GM12891 (cell line): ENCODE results near the gene MED12L.

ENCODE experiments used
- POLR2A ChIP-seq: IDR thresholded peaks from 2 replicates; pipeline ENCODE4 v1.6.1; 2011; ENCODE audit warnings: low read depth, low read length, control low read depth
- POLR2AphosphoS5 ChIP-seq: IDR thresholded peaks from 2 replicates; pipeline ENCODE4 v1.6.1; 2011; ENCODE audit warnings: low read depth, low read length, control low read depth
- POU2F2 ChIP-seq: IDR thresholded peaks from 2 replicates; pipeline ENCODE4 v1.6.1; 2011; ENCODE audit warnings: low read depth, mild to moderate bottlenecking, control low read depth, low read length, moderate library complexity
- TAF1 ChIP-seq: IDR thresholded peaks from 2 replicates; pipeline ENCODE4 v1.6.1; 2011; ENCODE audit warnings: low read depth, low read length, control low read depth

DNA sequence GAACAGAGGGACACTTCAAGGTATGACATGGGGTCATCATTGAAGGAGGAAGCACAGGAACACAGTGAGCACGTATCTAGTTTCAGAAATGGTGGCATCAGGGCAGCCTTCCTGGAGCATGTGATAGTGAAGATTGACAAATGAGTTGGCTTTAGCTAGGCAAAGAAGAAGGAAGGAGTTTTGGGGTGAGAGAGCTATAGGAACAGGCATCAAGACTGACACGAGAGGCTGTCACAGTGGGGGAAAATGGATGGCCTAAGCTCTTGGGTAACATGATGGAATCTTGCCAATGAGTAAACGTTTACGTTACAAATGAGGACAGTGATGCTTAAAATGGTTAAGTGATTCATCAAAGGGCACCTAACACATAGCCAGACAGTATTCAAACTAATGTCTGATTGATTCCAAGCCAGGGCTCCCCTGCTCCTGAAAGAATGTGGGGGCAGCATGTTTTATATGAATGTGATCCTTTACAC is 140.7 kb downstream of the MED12L start:
- no peak for TF ChIP-seq POLR2A
- TF ChIP-seq TAF1: no peak
- TF ChIP-seq POLR2AphosphoS5: no peak
- no peak for TF ChIP-seq POU2F2
